Thymus (tissue), 11 donors: ENCODE measurements around the gene GNAT2. TPM values are rescaled to one million over a fixed set of nuclear protein-coding genes. Genes with fewer than 3 reads are reported as not detected.

Experiments used
- DNase-seq, 9 donors: peaks; one replicate each; pipeline ENCODE4 v3.0.0-alpha.2; 2013; ENCODE audit warnings: low spot score in 9 of 9, low read depth in 6 of 9, missing footprints in 1 of 9
- H3K27ac ChIP-seq, 2 donors: one replicate each; pipeline ENCODE4 v1.5.1; 2013; ENCODE audit warnings: control low read depth in 1 of 2, low read depth in 1 of 2, low read length in 1 of 2, mild to moderate bottlenecking in 1 of 2, moderate library complexity in 1 of 2
- H3K27me3 ChIP-seq, 2 donors: one replicate each; pipeline ENCODE4 v1.5.1; 2013; ENCODE audit warnings: low read length in 1 of 2; ENCODE audit not compliant: control insufficient read depth in 2 of 2, insufficient read depth in 1 of 2
- H3K36me3 ChIP-seq, 2 donors: one replicate each; pipeline ENCODE4 v1.5.1; 2013; ENCODE audit warnings: low read length in 1 of 2, mild to moderate bottlenecking in 1 of 2, moderate library complexity in 1 of 2; ENCODE audit not compliant: control insufficient read depth in 2 of 2, insufficient read depth in 2 of 2
- H3K4me1 ChIP-seq, 2 donors: one replicate each; pipeline ENCODE4 v1.5.1; 2013; ENCODE audit warnings: low read length in 2 of 2; ENCODE audit not compliant: control insufficient read depth in 2 of 2, insufficient read depth in 2 of 2
- H3K4me3 ChIP-seq, 2 donors: one replicate each; pipeline ENCODE4 v1.5.1; 2013; ENCODE audit warnings: low read length in 2 of 2, control low read depth in 1 of 2, mild to moderate bottlenecking in 1 of 2
- H3K9me3 ChIP-seq, 2 donors: one replicate each; pipeline ENCODE4 v1.5.1; 2013; ENCODE audit warnings: low read length in 1 of 2, mild to moderate bottlenecking in 1 of 2; ENCODE audit not compliant: control insufficient read depth in 2 of 2, insufficient read depth in 1 of 2
- WGBS: extraction: QIAGEN DNeasy Blood & Tissue Kit; methylation state at CpG from one replicate; pipeline ENCODE4 v1.1.7; 2013; 5-methylcytosine and 5-hydroxymethylcytosine counted together
- polyA plus RNA-seq: library from polyadenylated mRNA; stranded (reverse); fragments of 200-250 nt; gene quantifications from one replicate; pipeline ENCODE4 v1.2.3, GENCODE V29; 2013
- total RNA-seq: library from RNA; stranded (reverse); fragments of 120-200 nt; gene quantifications from one replicate; pipeline ENCODE4 v1.2.4, GENCODE V29; 2013
- donor health status: healthy.

GNAT2 gene
- total and polyA plus RNA-seq, 2 donors = 0.05 to 0.14 TPM

- Histone ChIP-seq H3K4me1 (peaks cover 31 to 50% of the 10 kb centered on the region in 2 donors), H3K36me3 (peaks cover 38 to 41% of the 10 kb centered on the region in 2 donors), H3K4me3 (peak overlapping the region; percentile 40 to 51), H3K27ac (peak overlapping the region; percentile 68 to 80), H3K27me3 (no peaks in the 10 kb centered on the region), H3K9me3 (peaks cover 0 to 7% of the 10 kb centered on the region in 2 donors)
- WGBS = 40% methylated on average over 17 of the region's 17 CpGs
- DNase-seq = peak in 2 of 9 donors; percentile 57 to 72
These were observed 5.0 kb upstream of the GNAT2 start for GRCh38 chr1:109624201-109625010.

- Histone ChIP-seq H3K4me1 (peaks cover 34 to 56% of the 10 kb centered on the region in 2 donors), H3K9me3 (peaks cover 0 to 7% of the 10 kb centered on the region in 2 donors), H3K27ac (peak overlapping the region; percentile 68 to 80), H3K36me3 (peaks cover 30 to 34% of the 10 kb centered on the region in 2 donors), H3K4me3 (peak overlapping the region; percentile 40 to 51), H3K27me3 (no peaks in the 10 kb centered on the region)
- 37% methylated on average over 11 of the region's 11 CpGs for WGBS
- DNase-seq = peak in 2 of 9 donors; percentile 41 to 67
These were observed 4.3 kb upstream of the GNAT2 start for GRCh38 chr1:109623601-109624161.

DNA sequence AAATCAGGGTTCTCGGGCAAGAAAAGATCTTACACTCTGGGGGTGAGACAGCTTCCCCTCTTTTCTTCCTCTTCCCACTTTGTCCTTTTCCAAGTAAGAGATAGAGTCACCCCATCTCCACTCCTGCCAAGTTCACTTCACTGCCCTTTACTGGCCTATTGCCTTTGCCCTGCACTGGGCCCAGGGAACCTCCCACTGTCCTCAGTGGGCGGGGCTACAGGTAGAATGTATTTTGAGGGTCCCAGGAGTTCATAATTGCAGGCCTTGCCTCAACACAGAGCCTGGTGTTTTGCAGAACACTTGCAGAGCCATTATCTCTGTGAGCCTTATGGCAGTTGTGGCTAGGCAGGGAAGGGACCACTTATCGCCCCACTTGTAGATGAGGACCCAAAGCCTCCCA is 3.5 kb upstream of the GNAT2 start:
- peaks cover 34 to 58% of the 10 kb centered on the region in 2 donors for H3K4me1 ChIP-seq
- no peak overlapping the region for H3K4me3 ChIP-seq
- WGBS = 94% methylated on average over 3 of the region's 3 CpGs
- DNase-seq = no peak
- H3K9me3 ChIP-seq = peaks cover 0 to 7% of the 10 kb centered on the region in 2 donors
- H3K27me3 ChIP-seq = no peaks in the 10 kb centered on the region
- peaks cover 23 to 26% of the 10 kb centered on the region in 2 donors for H3K36me3 ChIP-seq
- peak overlapping the region in 1 of 2 donors; percentile 52 for H3K27ac ChIP-seq

DNA sequence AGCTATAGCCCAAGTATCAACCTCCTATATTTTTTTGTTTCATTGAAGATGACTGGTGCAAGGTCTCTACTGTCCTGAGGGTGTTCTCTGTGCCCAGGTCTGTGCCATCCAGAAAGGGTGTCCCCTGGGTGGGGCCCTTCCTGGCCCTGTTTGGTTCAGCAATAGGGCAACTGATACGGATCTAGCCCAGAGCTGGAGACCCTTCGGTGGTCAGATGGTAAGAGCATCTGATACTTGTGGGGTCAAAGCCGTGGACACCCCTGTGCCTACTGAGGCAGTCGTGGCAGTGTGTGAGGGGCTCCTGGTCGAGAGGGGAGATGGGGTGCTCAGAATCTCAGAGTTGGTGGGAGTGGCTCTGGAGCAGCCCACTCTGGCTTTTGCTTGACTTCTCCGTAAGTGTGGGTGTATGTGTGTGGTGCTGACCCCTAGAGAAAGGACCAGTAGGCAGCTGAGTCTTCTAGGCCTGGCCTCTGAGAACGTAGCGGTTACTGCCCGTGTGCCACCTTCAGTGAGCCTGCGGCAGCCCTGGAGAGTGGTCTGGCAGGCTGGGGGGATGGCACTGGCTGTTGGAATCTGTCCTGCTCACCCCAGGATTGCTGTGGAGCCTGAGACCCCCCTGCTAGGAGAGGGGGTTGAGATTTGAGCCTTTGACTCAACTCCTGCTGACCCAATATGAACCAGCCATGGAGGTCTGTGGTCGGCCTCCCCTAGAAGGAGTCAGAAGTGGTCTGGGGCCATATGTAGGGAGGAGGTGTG is 2.9 kb upstream of the GNAT2 start:
- no peak for DNase-seq
- Histone ChIP-seq H3K27me3 (no peaks in the 10 kb centered on the region), H3K4me1 (peaks cover 34 to 58% of the 10 kb centered on the region in 2 donors), H3K36me3 (peaks cover 17 to 20% of the 10 kb centered on the region in 2 donors), H3K4me3 (peak overlapping the region in 1 of 2 donors; percentile 66), H3K9me3 (peaks cover 0 to 7% of the 10 kb centered on the region in 2 donors), H3K27ac (peak overlapping the region in 1 of 2 donors; percentile 52)
- WGBS = 95% methylated on average over 11 of the region's 11 CpGs

DNA sequence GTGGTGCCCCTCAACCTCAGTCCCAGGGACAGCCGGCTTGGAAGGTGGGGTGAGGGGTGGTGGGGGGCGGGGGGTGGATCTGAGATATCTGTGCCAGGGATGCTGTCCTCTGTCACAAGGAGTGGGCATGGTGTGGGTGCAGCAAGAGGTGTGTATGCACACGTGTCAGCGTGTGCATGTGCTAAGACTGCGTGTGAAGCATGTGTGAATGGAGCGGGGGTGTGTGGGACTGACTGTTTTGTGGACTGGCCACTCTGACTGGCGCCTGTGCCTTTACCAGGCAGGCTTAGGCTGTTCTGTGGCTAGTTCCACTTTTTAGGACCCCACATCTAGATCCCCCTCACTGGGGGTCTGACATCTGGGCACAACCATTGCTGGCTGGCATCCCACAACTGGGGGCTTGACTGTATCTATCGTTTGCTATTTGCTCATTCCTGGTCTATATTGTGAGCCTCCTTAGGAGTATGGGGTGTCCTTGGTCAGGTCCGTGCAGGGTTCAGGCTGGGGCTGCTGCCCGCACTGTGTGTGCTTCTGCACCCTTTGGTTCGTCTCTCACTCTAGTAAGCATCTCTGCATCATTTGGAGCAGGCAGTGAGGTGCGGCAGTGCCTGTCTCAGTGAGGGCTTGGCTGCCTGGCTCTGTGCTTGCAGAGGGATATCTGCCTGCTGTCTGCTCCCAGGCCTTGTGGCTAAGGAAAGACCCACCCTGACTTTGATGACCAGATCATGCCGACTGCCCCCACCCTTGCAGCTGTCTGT is 2.1 kb upstream of the GNAT2 start:
- WGBS = 42% methylated on average over 13 of the region's 13 CpGs
- Histone ChIP-seq H3K27me3 (no peaks in the 10 kb centered on the region), H3K4me1 (peaks cover 34 to 58% of the 10 kb centered on the region in 2 donors), H3K36me3 (peaks cover 9 to 13% of the 10 kb centered on the region in 2 donors), H3K9me3 (peaks cover 0 to 7% of the 10 kb centered on the region in 2 donors), H3K27ac (peak overlapping the region in 1 of 2 donors; percentile 12), H3K4me3 (peak overlapping the region; percentile 66 to 68)
- DNase-seq = no peak

DNA sequence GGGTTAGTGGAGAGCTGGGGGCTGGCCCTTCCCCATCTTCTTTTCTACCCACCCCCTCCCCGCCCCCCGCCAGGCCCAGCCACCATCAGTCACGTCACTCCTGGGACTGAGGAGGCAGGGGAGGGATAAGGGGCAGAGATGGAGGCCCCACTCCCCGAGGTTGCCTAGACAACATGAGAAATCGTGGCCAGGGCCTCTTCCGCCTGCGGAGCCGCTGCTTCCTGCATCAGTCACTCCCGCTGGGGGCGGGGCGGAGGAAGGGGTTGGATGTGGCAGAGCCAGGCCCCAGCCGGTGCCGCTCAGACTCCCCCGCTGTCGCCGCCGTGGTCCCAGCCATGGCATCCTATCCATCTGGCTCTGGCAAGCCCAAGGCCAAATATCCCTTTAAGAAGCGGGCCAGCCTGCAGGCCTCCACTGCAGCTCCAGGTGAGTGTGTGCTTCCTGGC is 1.4 kb upstream of the GNAT2 start:
- peak overlapping the region; percentile 39 to 70 for H3K27ac ChIP-seq
- peaks cover 0 to 7% of the 10 kb centered on the region in 2 donors for H3K9me3 ChIP-seq
- peak; percentile 78 to 96 (median 90) for DNase-seq
- peaks cover 3 to 6% of the 10 kb centered on the region in 2 donors for H3K36me3 ChIP-seq
- peaks cover 34 to 58% of the 10 kb centered on the region in 2 donors for H3K4me1 ChIP-seq
- peak overlapping the region; percentile 66 to 68 for H3K4me3 ChIP-seq
- H3K27me3 ChIP-seq = no peaks in the 10 kb centered on the region
- under 1% methylated on average over 18 of the region's 18 CpGs for WGBS

GRCh38 chr1:109620401-109620791 is 980 bp upstream of the GNAT2 start:
- no peak for DNase-seq
- Histone ChIP-seq H3K4me3 (peak overlapping the region; percentile 66 to 68), H3K27me3 (no peaks in the 10 kb centered on the region), H3K27ac (peak overlapping the region; percentile 39 to 70), H3K4me1 (peaks cover 34 to 58% of the 10 kb centered on the region in 2 donors), H3K9me3 (peaks cover 0 to 7% of the 10 kb centered on the region in 2 donors), H3K36me3 (peaks cover under 1 to 2% of the 10 kb centered on the region in 2 donors)
- WGBS = under 1% methylated on average over 9 of the region's 9 CpGs
